IMR-90 (cell line): ENCODE results near the gene SLIT3. TPM values are rescaled to one million over a fixed set of nuclear protein-coding genes. Genes with fewer than 3 reads are reported as not detected.

Source experiments
- ATAC-seq: fragments of 200-7000 bp; cut with Tn5 transposase; 2 replicates; pipeline ENCODE4 v1.9.1; 2020; ENCODE audit warnings: low read depth, mild to moderate bottlenecking, moderate library complexity
- BruUV-seq: library from RNA; stranded (reverse); fragments of 400-500 nt; replicated peaks from 2 replicates; lab custom pipeline; 2021; lab: Mats Ljungman, UMichigan
- CTCF ChIA-PET: fragments of 300-600 bp; formaldehyde crosslinking; extraction: SDS; loops from one replicate; lab custom pipeline; 2021; ENCODE audit warnings: antibody characterized with exemption; lab: Yijun Ruan, JAX
- POLR2A ChIA-PET: fragments of 300-600 bp; sonication (Branson Sonifier 250); formaldehyde crosslinking; loops from one replicate; lab custom pipeline; 2022; ENCODE audit warnings: antibody characterized with exemption; ENCODE audit not compliant: unreplicated experiment; lab: Charles Lee
- DNase-seq: peaks from one replicate; pipeline ENCODE4 v3.0.0; 2013
- H2AFZ ChIP-seq: replicated peaks from 2 replicates; pipeline ENCODE3; 2013; ENCODE audit warnings: low read length, mild to moderate bottlenecking; ENCODE audit not compliant: poor library complexity
- H2AK5ac ChIP-seq: 2 replicates; pipeline ENCODE4 v1.6.1; 2013; ENCODE audit warnings: low read depth, low read length, inconsistent platforms
- H2AK9ac ChIP-seq: replicated peaks from 2 replicates; pipeline ENCODE3; 2013; ENCODE audit warnings: mild to moderate bottlenecking, low read depth, low read length, moderate library complexity; ENCODE audit not compliant: poor library complexity
- H2BK120ac ChIP-seq: 2 replicates; pipeline ENCODE4 v1.6.1; 2013; ENCODE audit warnings: low read depth, low read length, inconsistent platforms
- H2BK15ac ChIP-seq: 3 replicates; pipeline ENCODE4 v1.6.1; 2013; ENCODE audit warnings: low read depth, low read length, inconsistent platforms
- H2BK20ac ChIP-seq: 2 replicates; pipeline ENCODE4 v1.6.1; 2013; ENCODE audit warnings: low read depth, mild to moderate bottlenecking, inconsistent platforms, low read length, moderate library complexity
- H2BK5ac ChIP-seq: 2 replicates; pipeline ENCODE4 v1.6.1; 2013; ENCODE audit warnings: mild to moderate bottlenecking, low read depth, low read length, inconsistent platforms; ENCODE audit not compliant: poor library complexity, severe bottlenecking
- H3K14ac ChIP-seq: replicated peaks from 2 replicates; pipeline ENCODE4 v1.6.1; 2013; ENCODE audit warnings: low read depth, low read length, inconsistent platforms
- H3K18ac ChIP-seq: 2 replicates; pipeline ENCODE4 v1.6.1; 2013; ENCODE audit warnings: low read depth, low read length, control low read depth
- H3K23ac ChIP-seq: 2 replicates; pipeline ENCODE4 v1.6.1; 2013; ENCODE audit warnings: low read depth, low read length, inconsistent platforms
- H3K27ac ChIP-seq: 2 replicates; pipeline ENCODE4 v1.5.1; 2013; ENCODE audit warnings: mild to moderate bottlenecking, control low read depth, low read length; ENCODE audit not compliant: insufficient read depth
- H3K27me3 ChIP-seq: 2 replicates; pipeline ENCODE4 v1.6.1; 2013; ENCODE audit warnings: low read length; ENCODE audit not compliant: control insufficient read depth, insufficient read depth
- H3K36me3 ChIP-seq: 2 replicates; pipeline ENCODE4 v1.6.1; 2013; ENCODE audit warnings: low read length, mixed read lengths; ENCODE audit not compliant: control insufficient read depth, insufficient read depth
- H3K4ac ChIP-seq: 2 replicates; pipeline ENCODE4 v1.6.1; 2013; ENCODE audit warnings: low read depth, low read length, inconsistent platforms
- H3K4me1 ChIP-seq: 2 replicates; pipeline ENCODE4 v1.6.1; 2013; ENCODE audit warnings: low read length, mixed read lengths; ENCODE audit not compliant: control insufficient read depth, insufficient read depth
- H3K4me2 ChIP-seq: 2 replicates; pipeline ENCODE4 v1.6.1; 2013; ENCODE audit warnings: low read depth, mild to moderate bottlenecking, control low read depth, low read length, moderate library complexity
- H3K4me3 ChIP-seq: 2 replicates; pipeline ENCODE4 v1.5.1; 2013; ENCODE audit warnings: low read depth, mild to moderate bottlenecking, control low read depth, low read length, moderate library complexity; ENCODE audit not compliant: insufficient read depth
- H3K56ac ChIP-seq: 2 replicates; pipeline ENCODE4 v1.6.1; 2013; ENCODE audit warnings: low read length, inconsistent platforms; ENCODE audit not compliant: insufficient read depth; ENCODE audit errors: extremely low read depth
- H3K79me1 ChIP-seq, 2 experiments: 2 replicates each; pipeline ENCODE4 v1.6.1; 2013; ENCODE audit warnings: low read length in 2 of 2, inconsistent platforms in 1 of 2, low read depth in 1 of 2
- H3K9ac ChIP-seq: 2 replicates; pipeline ENCODE4 v1.6.1; 2013; ENCODE audit warnings: low read depth, low read length, control low read depth
- H3K9me1 ChIP-seq: 2 replicates; pipeline ENCODE4 v1.6.1; 2013; ENCODE audit warnings: low read length, inconsistent platforms; ENCODE audit not compliant: insufficient read depth
- H3K9me3 ChIP-seq: 2 replicates; pipeline ENCODE4 v1.6.1; 2013; ENCODE audit warnings: low read length; ENCODE audit not compliant: control insufficient read depth, insufficient read depth
- H4K20me1 ChIP-seq: 2 replicates; pipeline ENCODE4 v1.6.1; 2013; ENCODE audit warnings: low read length, inconsistent platforms; ENCODE audit not compliant: insufficient read depth
- H4K5ac ChIP-seq: 2 replicates; pipeline ENCODE4 v1.6.1; 2013; ENCODE audit warnings: mild to moderate bottlenecking, low read depth, low read length, control low read depth
- H4K8ac ChIP-seq, 2 experiments: 2 replicates each; pipeline ENCODE4 v1.6.1; 2013; ENCODE audit warnings: low read depth in 2 of 2, low read length in 2 of 2, control low read depth in 1 of 2, inconsistent platforms in 1 of 2
- H4K91ac ChIP-seq: 2 replicates; pipeline ENCODE4 v1.6.1; 2013; ENCODE audit warnings: low read depth, low read length, inconsistent platforms; ENCODE audit not compliant: insufficient read depth
- BHLHE40 ChIP-seq: fragments of 150-350 bp; IDR thresholded peaks from 2 replicates; pipeline ENCODE4 v1.6.1; 2016; ENCODE audit warnings: mild to moderate bottlenecking, low read depth, low read length
- CEBPB ChIP-seq: IDR thresholded peaks from 2 replicates; pipeline ENCODE4 v1.6.1; 2012; ENCODE audit warnings: low read depth, low read length, improper control_type of control experiment
- CHD1 ChIP-seq: IDR thresholded peaks from 2 replicates; pipeline ENCODE4 v1.6.1; 2012; ENCODE audit warnings: low read depth, low read length, improper control_type of control experiment
- CTCF ChIP-seq: conservative IDR thresholded peaks from 2 replicates; pipeline ENCODE4 v1.5.1; 2012; ENCODE audit warnings: mild to moderate bottlenecking, low read depth, low read length, improper control_type of control experiment
- ELK1 ChIP-seq: fragments of 150-350 bp; IDR thresholded peaks from 2 replicates; pipeline ENCODE4 v1.6.1; 2016; ENCODE audit warnings: low read depth, mild to moderate bottlenecking, low read length, moderate library complexity, borderline replicate concordance
- FOS ChIP-seq: fragments of 150-350 bp; IDR thresholded peaks from 2 replicates; pipeline ENCODE4 v1.6.1; 2016; ENCODE audit warnings: low read depth, low read length
- MAFK ChIP-seq: IDR thresholded peaks from 2 replicates; pipeline ENCODE4 v1.6.1; 2012; ENCODE audit warnings: low read depth, low read length, improper control_type of control experiment
- MAZ ChIP-seq: IDR thresholded peaks from 2 replicates; pipeline ENCODE4 v1.6.1; 2012; ENCODE audit warnings: low read depth, mild to moderate bottlenecking, low read length, improper control_type of control experiment, moderate library complexity, borderline replicate concordance
- MXI1 ChIP-seq: IDR thresholded peaks from 2 replicates; pipeline ENCODE4 v1.6.1; 2012; ENCODE audit warnings: low read depth, mild to moderate bottlenecking, low read length, moderate library complexity, borderline replicate concordance
- NFE2L2 ChIP-seq: fragments of 150-350 bp; IDR thresholded peaks from 2 replicates; pipeline ENCODE4 v1.6.1; 2016; ENCODE audit warnings: low read depth, mild to moderate bottlenecking, low read length
- POLR2A ChIP-seq: IDR thresholded peaks from 2 replicates; pipeline ENCODE4 v1.6.1; 2012; ENCODE audit warnings: mild to moderate bottlenecking, low read depth, low read length
- RAD21 ChIP-seq: IDR thresholded peaks from 2 replicates; pipeline ENCODE4 v1.6.1; 2012; ENCODE audit warnings: low read length, improper control_type of control experiment
- RCOR1 ChIP-seq: IDR thresholded peaks from 2 replicates; pipeline ENCODE4 v1.6.1; 2012; ENCODE audit warnings: mild to moderate bottlenecking, low read length, improper control_type of control experiment; ENCODE audit not compliant: insufficient replicate concordance
- RFX5 ChIP-seq: IDR thresholded peaks from 2 replicates; pipeline ENCODE4 v1.8.0; 2012; ENCODE audit warnings: low read depth, mild to moderate bottlenecking, low read length, moderate library complexity
- SMC3 ChIP-seq: fragments of 150-350 bp; IDR thresholded peaks from 2 replicates; pipeline ENCODE4 v1.6.1; 2016; ENCODE audit warnings: low read depth, mild to moderate bottlenecking, antibody characterized with exemption, low read length, moderate library complexity
- WGBS, 2 experiments: methylation state at CpG; one replicate each; pipeline versions ENCODE4 v1.1.5 to v1.1.7; 2013; ENCODE audit warnings: missing lambda C conversion rate in 2 of 2; ENCODE audit not compliant: insufficient read length in 1 of 2; ENCODE audit errors: extremely low coverage in 2 of 2; 5-methylcytosine and 5-hydroxymethylcytosine counted together
- dilution Hi-C: fragments of 300-500 bp; cut with HindIII; formaldehyde crosslinking; loops from one replicate; pipeline ENCODE4 v1.14.3; 2018; ENCODE audit warnings: low sequenced_read_pairs; ENCODE audit not compliant: unreplicated experiment
- in situ Hi-C: fragments of 300-500 bp; cut with MboI; formaldehyde crosslinking; loops from 3 replicates; pipeline ENCODE4 v1.14.3; 2019; ENCODE audit warnings: low sequenced_read_pairs, inconsistent platforms, mixed read lengths
- intact Hi-C: fragments of 100-400 bp; cut with micrococcal nuclease; formaldehyde crosslinking; loops from 2 replicates; pipeline ENCODE4 v1.10.0; 2022
- polyA plus RNA-seq, 3 experiments: library from polyadenylated mRNA; depleted of rRNA; stranded (reverse); fragments of >200 nt; gene quantifications; 2 replicates each; pipeline ENCODE4 v1.2.3, GENCODE V29; 2012; ENCODE audit warnings: low replicate concordance in 1 of 3
- total RNA-seq: library from RNA; depleted of rRNA; stranded (reverse); fragments of >200 nt; gene quantifications from 2 replicates; pipeline ENCODE4 v1.2.3, GENCODE V29; 2012

Gene SLIT3
- total and polyA plus RNA-seq, 2 of the 4 experiments (the other 2 are of a cell fraction) = 0.18 to 0.50 TPM

- Histone ChIP-seq H3K14ac (no peak overlapping the region), H2BK120ac (no peak overlapping the region), H3K23ac (no peak overlapping the region), H4K5ac (no peak overlapping the region), H2BK20ac (no peak overlapping the region), H2BK5ac (no peak overlapping the region), H3K56ac (no peak overlapping the region), H3K79me1 (no peaks in the 10 kb centered on the region), H3K9me3 (no peaks in the 10 kb centered on the region), H3K9ac (no peak overlapping the region), H3K36me3 (no peaks in the 10 kb centered on the region), H4K20me1 (no peaks in the 10 kb centered on the region), H4K8ac (no peak overlapping the region), H2AK5ac (no peak overlapping the region), H3K4me1 (no peaks in the 10 kb centered on the region), H2BK15ac (no peak overlapping the region), H4K91ac (no peak overlapping the region), H3K27ac (no peak overlapping the region), H3K4me2 (no peak overlapping the region), H2AFZ (no peak overlapping the region), H2AK9ac (no peak overlapping the region), H3K27me3 (no peaks in the 10 kb centered on the region), H3K4me3 (no peak overlapping the region), H3K18ac (no peak overlapping the region), H3K9me1 (no peaks in the 10 kb centered on the region), H3K4ac (no peak overlapping the region)
- TF ChIP-seq MXI1 (no peak), ELK1 (no peak), SMC3 (no peak), CHD1 (no peak), POLR2A (no peak), MAZ (no peak), CTCF (no peak), RFX5 (no peak), CEBPB (no peak), BHLHE40 (no peak), FOS (no peak), MAFK (no peak), RAD21 (no peak), RCOR1 (no peak), NFE2L2 (no peak)
- BruUV-seq = no TSS peak
- DNase-seq (no peak), ATAC-seq (no peak)
- in situ Hi-C loops (no loop called here), dilution Hi-C loops (no loop called here), intact Hi-C loops (no loop called here)
- ChIA-PET CTCF (no interaction called here), POLR2A (no interaction called here)
- no CpG with 5 or more reads among the region's 10 CpGs for WGBS, 2 experiments
These were observed 152.7 kb downstream of the SLIT3 start for GRCh38 chr5:169148138-169148740.
